HG03175 (cell line): ENCODE results near the gene PADI3.
"Not testable (repeated sequence)": the region's sequence is repeated elsewhere in the genome, so short reads cannot be mapped to it uniquely, and the experiment has no call there.

Experiments used
- ATAC-seq: cut with Tn5 transposase; IDR thresholded peaks from one replicate; pipeline ENCODE4 v1.9.1; 2021; ENCODE audit warnings: mild to moderate bottlenecking, moderate library complexity; ENCODE audit not compliant: unreplicated experiment

The PADI3 gene

DNA sequence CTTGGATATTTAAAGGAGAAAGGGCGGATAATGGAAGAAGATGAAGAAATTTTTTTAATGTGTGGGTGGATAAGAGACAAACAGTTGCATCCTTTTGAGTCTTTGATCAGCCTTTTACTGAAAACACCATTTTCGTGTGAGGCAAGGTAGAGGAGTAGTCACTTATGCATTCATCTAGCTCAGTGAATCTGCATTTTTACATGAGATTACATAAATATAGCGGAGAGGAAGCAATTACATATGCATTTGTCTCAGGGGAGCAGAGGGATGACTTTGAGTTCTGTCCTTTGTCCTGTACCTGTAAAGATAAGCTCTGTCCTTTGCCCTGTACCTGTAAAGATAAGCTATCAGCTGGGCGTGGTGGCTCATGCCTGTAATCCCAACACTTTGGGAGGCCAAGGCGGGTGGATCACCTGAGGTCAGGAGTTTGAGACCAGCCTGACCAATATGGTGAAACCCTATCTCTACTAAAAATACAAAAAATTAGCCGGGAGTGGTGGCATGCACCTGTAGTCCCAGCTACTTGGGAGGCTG is 73.0 kb downstream of the PADI3 start:
- ATAC-seq, result not testable (repeated sequence)

DNA sequence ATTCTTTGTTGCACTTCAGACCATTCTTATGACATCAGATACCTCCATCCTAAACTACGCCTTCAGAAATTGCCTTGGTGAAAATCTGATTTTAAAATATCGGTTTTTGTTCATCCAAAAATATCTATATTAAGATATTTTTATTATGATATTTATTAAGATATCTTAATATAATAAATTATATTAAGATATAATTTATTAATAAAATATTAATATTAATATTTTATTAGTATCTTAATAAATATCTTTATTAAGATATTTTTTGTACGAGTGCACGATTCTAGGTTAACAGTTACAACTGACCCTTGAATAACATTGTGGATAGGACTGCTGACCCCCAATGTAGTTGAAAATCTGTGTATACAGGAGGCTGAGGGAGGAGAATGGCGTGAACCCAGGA is 80.0 kb downstream of the PADI3 start:
- ATAC-seq, result no peak

DNA sequence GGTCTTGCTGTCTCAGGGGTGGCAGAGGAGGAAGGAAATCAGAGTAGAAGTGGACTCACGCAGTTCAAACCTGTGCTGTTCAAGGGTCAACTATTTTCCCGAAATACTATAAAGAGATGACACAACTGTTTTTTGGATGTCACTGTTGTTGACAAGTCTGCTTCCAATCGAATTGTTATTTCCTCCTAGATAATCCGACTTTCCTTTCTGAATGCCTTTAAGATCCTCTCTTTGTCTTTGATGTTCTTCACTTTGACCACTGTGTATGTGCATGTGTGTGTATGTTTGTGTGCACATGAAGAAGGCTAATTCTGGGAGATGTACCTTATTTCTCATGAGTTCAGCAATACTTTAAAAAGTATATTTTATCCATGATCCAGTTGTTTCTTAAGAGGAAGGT is 80.7 kb downstream of the PADI3 start:
- no peak for ATAC-seq

- ATAC-seq, result no peak
Observed at GRCh38 chr1:17330856-17331255, 82.0 kb downstream of the PADI3 start.

DNA sequence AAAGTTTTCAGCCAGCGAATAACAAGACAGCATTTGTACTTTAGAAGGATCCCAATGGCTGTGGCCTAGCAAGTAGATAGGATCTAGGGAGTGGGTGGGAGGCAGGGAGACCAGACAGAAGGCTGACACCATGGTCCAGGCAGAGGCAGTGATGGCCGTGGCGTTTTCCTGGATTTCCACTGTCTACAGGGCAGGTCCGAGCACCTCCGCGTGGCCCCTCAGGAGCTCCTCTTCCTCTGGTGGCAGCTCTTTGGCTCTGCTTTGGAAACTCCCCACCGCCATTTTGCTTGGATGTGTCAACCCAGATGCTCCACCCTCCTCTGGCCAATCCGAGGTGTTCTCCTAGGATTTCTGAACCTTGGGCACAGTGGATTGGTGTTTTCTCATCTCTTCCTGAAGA is 84.2 kb downstream of the PADI3 start:
- no peak for ATAC-seq
